ENCODE measurements around the gene ARHGAP15. TPM values are rescaled to one million over a fixed set of nuclear protein-coding genes. Genes with fewer than 3 reads are reported as not detected.
A peak's percentile ranks its signal among the peaks of the same experiment; 100 is the strongest.

The ARHGAP15 gene
- total RNA-seq, 2 donors from 2014 or later, result 91.4 to 103 TPM

GRCh38 chr2:143575340-143575739 lies 446.1 kb downstream of the ARHGAP15 start:
- Mint-ChIP-seq H3K36me3 (peaks cover 5 to 8% of the 10 kb centered on the region in 2 donors), H3K9me3 (no peaks in the 10 kb centered on the region), H3K27ac (no peak overlapping the region)
- ATAC-seq (no peak), DNase-seq (ENCODE audit: low spot score in 2 of 2) (no peak)

- peaks cover 12 to 15% of the 10 kb centered on the region in 2 donors for H3K36me3 Mint-ChIP-seq
- H3K9me3 Mint-ChIP-seq, result no peaks in the 10 kb centered on the region
- DNase-seq (ENCODE audit: low spot score in 2 of 2) (no peak), ATAC-seq (no peak)
- H3K27ac Mint-ChIP-seq, result no peak overlapping the region
These were observed 448.3 kb downstream of the ARHGAP15 start for GRCh38 chr2:143577489-143577888.

GRCh38 chr2:143579456-143579855 lies 450.2 kb downstream of the ARHGAP15 start:
- ATAC-seq (no peak), DNase-seq (ENCODE audit: low spot score in 2 of 2) (no peak)
- H3K36me3 Mint-ChIP-seq, result peaks cover 19 to 23% of the 10 kb centered on the region in 2 donors
- H3K27ac Mint-ChIP-seq, result no peak overlapping the region
- H3K9me3 Mint-ChIP-seq, result peaks cover 4 to 8% of the 10 kb centered on the region in 2 donors

GRCh38 chr2:143581134-143581533 lies 451.9 kb downstream of the ARHGAP15 start:
- Mint-ChIP-seq H3K36me3 (peaks cover 19 to 23% of the 10 kb centered on the region in 2 donors), H3K27ac (no peak overlapping the region), H3K9me3 (peaks cover 4 to 8% of the 10 kb centered on the region in 2 donors)
- DNase-seq (ENCODE audit: low spot score in 2 of 2) (no peak), ATAC-seq (no peak)

GRCh38 chr2:143582046-143582747 lies 453.0 kb downstream of the ARHGAP15 start:
- no peak for ATAC-seq
- Mint-ChIP-seq H3K27ac (peak overlapping the region in 1 of 2 donors; percentile 53), H3K9me3 (peaks cover 4 to 16% of the 10 kb centered on the region in 2 donors), H3K36me3 (peaks cover 19 to 29% of the 10 kb centered on the region in 2 donors)
- no peak for DNase-seq (ENCODE audit: low spot score in 2 of 2)

- peaks cover 26 to 36% of the 10 kb centered on the region in 2 donors for H3K36me3 Mint-ChIP-seq
- H3K9me3 Mint-ChIP-seq, result peaks cover 4 to 18% of the 10 kb centered on the region in 2 donors
- H3K27ac Mint-ChIP-seq, result no peak overlapping the region
- no peak for DNase-seq (ENCODE audit: low spot score in 2 of 2)
- ATAC-seq, result no peak
These were observed 455.7 kb downstream of the ARHGAP15 start for GRCh38 chr2:143584936-143585335.

- DNase-seq (ENCODE audit: low spot score in 2 of 2) (no peak), ATAC-seq (no peak)
- Mint-ChIP-seq H3K9me3 (peaks cover 4 to 18% of the 10 kb centered on the region in 2 donors), H3K36me3 (peaks cover 26 to 36% of the 10 kb centered on the region in 2 donors), H3K27ac (no peak overlapping the region)
These were observed 456.9 kb downstream of the ARHGAP15 start for GRCh38 chr2:143586119-143586518.

- no peak for DNase-seq (ENCODE audit: low spot score in 2 of 2)
- Mint-ChIP-seq H3K27ac (peak overlapping the region in 1 of 2 donors; percentile 27), H3K9me3 (peaks cover 0 to 10% of the 10 kb centered on the region in 2 donors), H3K36me3 (peaks cover 14 to 30% of the 10 kb centered on the region in 2 donors)
- ATAC-seq, result no peak
These were observed 459.5 kb downstream of the ARHGAP15 start for GRCh38 chr2:143588746-143589145.

GRCh38 chr2:143594161-143594560 lies 464.9 kb downstream of the ARHGAP15 start:
- no peak for ATAC-seq
- Mint-ChIP-seq H3K9me3 (no peaks in the 10 kb centered on the region), H3K36me3 (peaks cover 8 to 21% of the 10 kb centered on the region in 2 donors), H3K27ac (no peak overlapping the region)
- DNase-seq (ENCODE audit: low spot score in 2 of 2), result no peak

- no peak for ATAC-seq
- no peak for DNase-seq (ENCODE audit: low spot score in 2 of 2)
- Mint-ChIP-seq H3K27ac (no peak overlapping the region), H3K9me3 (no peaks in the 10 kb centered on the region), H3K36me3 (peaks cover 7 to 20% of the 10 kb centered on the region in 2 donors)
These were observed 465.5 kb downstream of the ARHGAP15 start for GRCh38 chr2:143594745-143595144.

GRCh38 chr2:143600116-143600515 lies 470.9 kb downstream of the ARHGAP15 start:
- no peaks in the 10 kb centered on the region for H3K9me3 Mint-ChIP-seq
- no peak for DNase-seq (ENCODE audit: low spot score in 2 of 2)
- peaks cover 0 to 11% of the 10 kb centered on the region in 2 donors for H3K36me3 Mint-ChIP-seq
- no peak overlapping the region for H3K27ac Mint-ChIP-seq
- ATAC-seq, result no peak

- H3K9me3 Mint-ChIP-seq, result no peaks in the 10 kb centered on the region
- H3K36me3 Mint-ChIP-seq, result peaks cover 0 to 5% of the 10 kb centered on the region in 2 donors
- DNase-seq (ENCODE audit: low spot score in 2 of 2) (no peak), ATAC-seq (no peak)
- H3K27ac Mint-ChIP-seq, result no peak overlapping the region
These were observed 472.6 kb downstream of the ARHGAP15 start for GRCh38 chr2:143601828-143602227.

- Mint-ChIP-seq H3K27ac (peak overlapping the region in 1 of 2 donors; percentile 80), H3K36me3 (peaks cover 0 to 9% of the 10 kb centered on the region in 2 donors), H3K9me3 (no peaks in the 10 kb centered on the region)
- DNase-seq (ENCODE audit: low spot score in 2 of 2) (no peak), ATAC-seq (no peak)
These were observed 473.9 kb downstream of the ARHGAP15 start for GRCh38 chr2:143603035-143603655.

- Mint-ChIP-seq H3K9me3 (no peaks in the 10 kb centered on the region), H3K36me3 (peaks cover 0 to 11% of the 10 kb centered on the region in 2 donors), H3K27ac (no peak overlapping the region)
- DNase-seq (ENCODE audit: low spot score in 2 of 2), result no peak
- no peak for ATAC-seq
These were observed 474.8 kb downstream of the ARHGAP15 start for GRCh38 chr2:143603846-143604565.

- Mint-ChIP-seq H3K36me3 (peaks cover 0 to 12% of the 10 kb centered on the region in 2 donors), H3K9me3 (no peaks in the 10 kb centered on the region), H3K27ac (no peak overlapping the region)
- ATAC-seq, result no peak
- no peak for DNase-seq (ENCODE audit: low spot score in 2 of 2)
These were observed 475.3 kb downstream of the ARHGAP15 start for GRCh38 chr2:143604566-143604959.

GRCh38 chr2:143607231-143608062 lies 478.2 kb downstream of the ARHGAP15 start:
- no peak overlapping the region for H3K27ac Mint-ChIP-seq
- DNase-seq (ENCODE audit: low spot score in 2 of 2) (no peak), ATAC-seq (peak in 1 of 2 donors; percentile 30)

More at GRCh38 chr2:143607231-143608062, 478.2 kb downstream of the ARHGAP15 start:
- peaks cover 0 to 17% of the 10 kb centered on the region in 2 donors for H3K36me3 Mint-ChIP-seq
- H3K9me3 Mint-ChIP-seq, result no peaks in the 10 kb centered on the region

Measured in activated naive CD4-positive, alpha-beta T cell treated with anti-CD3 and anti-CD28 coated beads, Interleukin-2, amount 50 U/mL, for 72 hours (primary cell).